Gastrocnemius medialis (tissue), 4 donors: ENCODE results near the gene ASIC2. TPM values are rescaled to one million over a fixed set of nuclear protein-coding genes. Genes with fewer than 3 reads are reported as not detected.
A peak's percentile ranks its signal among the peaks of the same experiment; 100 is the strongest.

ENCODE experiments used
- ATAC-seq, 2 donors: fragments of 150-250 bp; one replicate each; pipeline ENCODE4 v1.9.1; 2016
- DNase-seq, 2 donors: peaks; one replicate each; pipeline ENCODE4 v3.0.0-alpha.2; 2019
- H3K27ac ChIP-seq, 4 donors: fragments of 200-600 bp; sonication (generic); 1 replicate in 1 of 4; 2 replicates in 3 of 4; pipeline ENCODE4 v1.5.1; 2016 to 2018; ENCODE audit warnings: mild to moderate bottlenecking in 2 of 4, moderate library complexity in 1 of 4
- H3K27me3 ChIP-seq, 3 donors: fragments of 200-600 bp; sonication (generic) in 2 of 3; 1 replicate in 1 of 3; 2 replicates in 2 of 3; pipeline versions ENCODE4 v1.5.1 to v1.6.0; 2016 to 2019; ENCODE audit warnings: mild to moderate bottlenecking in 1 of 3, moderate library complexity in 1 of 3
- H3K36me3 ChIP-seq, 2 donors: fragments of 200-600 bp; sonication (generic) in 1 of 2; one replicate each; pipeline ENCODE4 v1.5.1; 2017 to 2018
- H3K4me1 ChIP-seq, 2 donors: fragments of 200-600 bp; sonication (generic) in 1 of 2; one replicate each; pipeline ENCODE4 v1.5.1; 2016 to 2017; ENCODE audit warnings: mild to moderate bottlenecking in 2 of 2
- H3K4me3 ChIP-seq, 4 donors: fragments of 200-600 bp; sonication (generic) in 3 of 4; 1 replicate in 1 of 4; 2 replicates in 3 of 4; pipeline ENCODE4 v1.5.1; 2016 to 2019; ENCODE audit warnings: mild to moderate bottlenecking in 2 of 4
- H3K9me3 ChIP-seq, 3 donors: fragments of 200-600 bp; sonication (generic) in 2 of 3; 1 replicate in 1 of 3; 2 replicates in 2 of 3; pipeline ENCODE4 v1.5.1; 2016 to 2019
- POLR2A ChIP-seq, 2 donors: fragments of 450-650 bp; IDR thresholded peaks; one replicate each; pipeline ENCODE4 v1.6.1; 2017; ENCODE audit warnings: antibody characterized with exemption in 2 of 2, mild to moderate bottlenecking in 2 of 2, moderate library complexity in 2 of 2
- in situ Hi-C, 4 donors: fragments of 200-750 bp; cut with MboI; loops; one replicate each; pipeline versions ENCODE4 v1.15.0 to v1.8.0; 2017; ENCODE audit warnings: low sequenced_read_pairs in 4 of 4
- intact Hi-C: fragments of 100-400 bp; cut with DNase I; formaldehyde crosslinking; loops from one replicate; pipeline ENCODE4 v1.15.1; 2023; ENCODE audit warnings: low total_unique reads
- total RNA-seq, 4 donors: library from RNA; depleted of rRNA; stranded (reverse); fragments of >200 nt; gene quantifications; one replicate each; pipeline versions ENCODE4 v1.1.0 to v1.2.3, GENCODE V29; 2016
- TF ChIP-seq, protein P1 (sequence below), 5 experiments: fragments of 450-650 bp in 3 of 5; fragments of 200-600 bp in 2 of 5; sonication (generic) in 2 of 5; IDR thresholded peaks in 4 of 5; conservative IDR thresholded peaks in 1 of 5; 1 replicate in 4 of 5; 2 replicates in 1 of 5; pipeline ENCODE4 v1.5.1; 2016 to 2019; ENCODE audit warnings: antibody characterized with exemption in 5 of 5, mild to moderate bottlenecking in 3 of 5, moderate library complexity in 3 of 5

The ASIC2 gene
- total RNA-seq = not detected

DNA sequence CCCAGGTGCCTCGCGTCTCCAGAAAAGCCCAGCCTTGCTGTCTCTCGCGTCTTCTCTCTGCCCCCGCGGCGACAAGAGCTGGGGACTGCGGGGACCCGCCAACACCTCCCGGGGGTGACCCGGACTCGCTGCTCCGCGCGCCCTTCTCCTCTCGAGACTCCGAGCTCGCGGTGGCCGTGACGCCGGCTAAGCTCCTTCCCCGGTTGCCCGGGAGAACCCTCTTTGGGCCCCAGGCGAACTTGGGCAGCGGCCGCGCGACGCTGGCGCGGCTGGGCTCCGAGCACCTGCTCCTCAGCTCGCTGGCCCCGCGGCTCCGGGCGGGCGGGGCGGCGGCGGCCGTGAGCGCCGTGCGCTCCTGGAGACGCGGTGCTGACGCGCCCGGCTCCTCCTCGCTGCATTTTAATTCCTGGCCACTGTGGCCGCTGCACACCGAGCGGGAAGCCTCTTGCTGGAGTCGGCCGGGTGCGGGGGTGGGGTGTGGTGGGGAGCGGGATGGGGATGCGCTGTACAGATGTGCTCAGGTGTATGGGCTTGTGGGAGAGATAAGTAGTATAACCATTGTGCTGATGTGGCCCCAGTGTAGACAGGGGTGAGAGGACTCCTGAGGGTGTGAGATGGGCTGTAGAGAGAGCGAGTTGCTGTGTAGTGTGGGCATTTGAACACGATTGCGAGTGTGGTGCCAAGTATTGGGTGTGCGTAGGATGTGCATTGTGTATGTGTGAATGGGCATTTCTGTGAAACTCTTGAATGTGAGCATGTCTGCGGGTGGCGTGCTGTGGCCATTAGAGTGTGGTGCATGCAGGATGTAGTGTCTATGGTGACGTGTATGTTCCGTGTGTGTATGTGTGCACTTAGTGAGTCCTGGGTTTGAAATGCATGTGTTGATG is at the start of gene ASIC2:
Gene ASIC2 (minus strand): TSS at position 315 of the 887 bp plus-strand sequence.
- Histone ChIP-seq H3K4me1 (peaks cover 0 to 7% of the 10 kb centered on the region in 2 donors), H3K36me3 (no peaks in the 10 kb centered on the region), H3K27ac (no peak within 1 kb of the TSS), H3K4me3 (peak within 1 kb of the TSS in 1 of 4 donors; percentile 25), H3K9me3 (no peaks in the 10 kb centered on the region), H3K27me3 (peaks cover 29 to 47% (median 41%) of the 10 kb centered on the region in 3 donors)
- in situ Hi-C loops (loop anchor here in 2 of 4 donors (25.0 kb wide), 1 partner anchor 94 kb away; no protein-coding TSS in a partner anchor), intact Hi-C loops (no loop called here)
- no peak for ATAC-seq
- DNase-seq = no peak
- TF ChIP-seq, protein P1, sequence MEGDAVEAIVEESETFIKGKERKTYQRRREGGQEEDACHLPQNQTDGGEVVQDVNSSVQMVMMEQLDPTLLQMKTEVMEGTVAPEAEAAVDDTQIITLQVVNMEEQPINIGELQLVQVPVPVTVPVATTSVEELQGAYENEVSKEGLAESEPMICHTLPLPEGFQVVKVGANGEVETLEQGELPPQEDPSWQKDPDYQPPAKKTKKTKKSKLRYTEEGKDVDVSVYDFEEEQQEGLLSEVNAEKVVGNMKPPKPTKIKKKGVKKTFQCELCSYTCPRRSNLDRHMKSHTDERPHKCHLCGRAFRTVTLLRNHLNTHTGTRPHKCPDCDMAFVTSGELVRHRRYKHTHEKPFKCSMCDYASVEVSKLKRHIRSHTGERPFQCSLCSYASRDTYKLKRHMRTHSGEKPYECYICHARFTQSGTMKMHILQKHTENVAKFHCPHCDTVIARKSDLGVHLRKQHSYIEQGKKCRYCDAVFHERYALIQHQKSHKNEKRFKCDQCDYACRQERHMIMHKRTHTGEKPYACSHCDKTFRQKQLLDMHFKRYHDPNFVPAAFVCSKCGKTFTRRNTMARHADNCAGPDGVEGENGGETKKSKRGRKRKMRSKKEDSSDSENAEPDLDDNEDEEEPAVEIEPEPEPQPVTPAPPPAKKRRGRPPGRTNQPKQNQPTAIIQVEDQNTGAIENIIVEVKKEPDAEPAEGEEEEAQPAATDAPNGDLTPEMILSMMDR (IDR thresholded peaks at IDR 0.05 in 4 of 5, conservative IDR thresholded peaks at IDR 0.05 in 1 of 5) = no peak
- no peak for TF ChIP-seq POLR2A (IDR thresholded peaks at IDR 0.05)

DNA sequence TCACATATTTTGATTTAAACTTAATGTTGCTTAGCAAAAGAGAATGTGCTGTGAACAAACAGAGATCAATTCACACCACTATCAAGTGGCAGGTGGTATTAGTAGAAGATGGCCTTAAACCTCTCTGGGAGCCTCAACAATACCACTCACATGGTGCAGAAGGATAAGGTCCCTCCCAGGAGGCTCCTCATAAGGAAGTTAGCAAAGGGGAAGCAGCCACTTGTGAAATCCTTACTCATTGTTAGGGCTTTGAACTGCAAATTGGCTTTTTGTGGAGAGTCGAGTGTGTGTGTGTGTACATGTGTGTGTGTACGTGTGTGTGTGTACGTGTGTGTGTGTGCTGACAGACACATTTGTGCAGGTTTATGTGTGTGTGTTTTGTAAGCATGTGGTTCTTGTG is 48.9 kb upstream of the ASIC2 start:
- TF ChIP-seq POLR2A (IDR thresholded peaks at IDR 0.05) = no peak
- TF ChIP-seq, protein P1 (IDR thresholded peaks at IDR 0.05 in 4 of 5, conservative IDR thresholded peaks at IDR 0.05 in 1 of 5) = no peak
- in situ Hi-C loops (no loop called here), intact Hi-C loops (no loop called here)
- ATAC-seq (no peak), DNase-seq (no peak)
- Histone ChIP-seq H3K36me3 (no peaks in the 10 kb centered on the region), H3K4me1 (no peaks in the 10 kb centered on the region), H3K27ac (no peak overlapping the region), H3K27me3 (peaks cover 0 to 5% (median 0%) of the 10 kb centered on the region in 3 donors), H3K4me3 (no peak overlapping the region), H3K9me3 (no peaks in the 10 kb centered on the region)

DNA sequence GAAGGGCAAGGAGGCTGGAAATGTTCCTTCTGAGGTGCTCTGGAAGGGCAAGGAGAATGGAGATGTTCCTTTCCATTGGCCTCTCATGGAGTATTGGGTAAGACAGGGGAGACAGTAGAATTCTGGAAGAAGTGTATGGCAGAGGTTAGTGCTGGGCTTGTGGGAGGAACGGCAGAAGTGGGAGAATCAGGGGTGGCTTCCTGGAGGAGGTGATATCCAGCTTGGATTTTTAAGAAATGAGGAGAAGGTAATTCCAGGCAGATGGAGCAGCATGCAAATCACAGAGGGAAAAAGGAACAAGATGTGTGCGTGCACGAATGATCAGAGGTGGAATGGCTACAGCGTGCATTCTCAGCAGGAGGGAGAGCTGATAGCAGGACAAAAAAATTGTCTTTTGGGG is 45.1 kb upstream of the ASIC2 start:
- intact Hi-C loops = no loop called here
- in situ Hi-C loops = no loop called here
- no peaks in the 10 kb centered on the region for H3K36me3 ChIP-seq
- H3K27ac ChIP-seq = no peak overlapping the region
- no peaks in the 10 kb centered on the region for H3K9me3 ChIP-seq
- no peaks in the 10 kb centered on the region for H3K4me1 ChIP-seq
- DNase-seq (no peak), ATAC-seq (no peak)
- no peak for TF ChIP-seq POLR2A (IDR thresholded peaks at IDR 0.05)
- TF ChIP-seq, protein P1 (IDR thresholded peaks at IDR 0.05 in 4 of 5, conservative IDR thresholded peaks at IDR 0.05 in 1 of 5) = no peak
- peaks cover 0 to 5% (median 0%) of the 10 kb centered on the region in 3 donors for H3K27me3 ChIP-seq
- no peak overlapping the region for H3K4me3 ChIP-seq

DNA sequence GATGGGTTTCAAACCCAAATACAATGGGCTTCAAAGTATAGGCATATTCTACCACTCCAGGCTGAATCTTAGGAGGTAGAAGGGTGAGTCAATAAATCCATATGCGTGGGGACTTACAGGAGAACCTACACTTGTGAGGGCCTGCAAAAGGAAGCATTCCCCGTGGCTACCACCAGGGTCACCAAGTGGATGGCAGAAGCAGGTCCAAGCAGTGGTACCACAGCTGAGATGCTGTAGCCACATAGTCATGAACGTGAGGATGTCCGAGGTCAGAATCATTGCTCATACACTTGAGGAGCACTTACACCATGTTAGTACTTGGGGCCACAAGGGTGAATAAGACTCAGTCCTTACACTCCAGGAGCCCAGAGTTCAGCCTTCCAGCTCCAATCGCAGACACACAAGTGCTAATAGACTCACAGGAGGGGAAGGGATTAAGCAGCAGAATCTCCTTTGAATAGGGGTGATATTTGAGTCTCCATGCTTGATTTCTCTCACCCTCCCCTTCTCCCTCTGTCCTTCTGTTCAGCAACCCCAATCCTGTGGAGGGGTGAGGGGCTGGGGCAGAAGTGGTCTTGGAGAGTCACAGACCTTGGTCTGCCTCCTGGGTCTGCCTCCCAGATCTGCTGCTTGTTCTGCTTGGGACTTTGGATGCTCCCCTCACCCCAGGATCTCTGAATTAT is 42.5 kb upstream of the ASIC2 start:
- ATAC-seq = no peak
- Histone ChIP-seq H3K27me3 (peaks cover 0 to 5% (median 0%) of the 10 kb centered on the region in 3 donors), H3K4me3 (no peak overlapping the region), H3K27ac (no peak overlapping the region), H3K36me3 (no peaks in the 10 kb centered on the region), H3K4me1 (no peaks in the 10 kb centered on the region), H3K9me3 (no peaks in the 10 kb centered on the region)
- TF ChIP-seq POLR2A (IDR thresholded peaks at IDR 0.05) = no peak
- TF ChIP-seq, protein P1 (IDR thresholded peaks at IDR 0.05 in 4 of 5, conservative IDR thresholded peaks at IDR 0.05 in 1 of 5) = no peak
- in situ Hi-C loops = no loop called here
- intact Hi-C loops = no loop called here
- no peak for DNase-seq
